C1 segment of cervical spinal cord (tissue), 14 donors: Measurements from ENCODE around the gene P2RY8.

Experiments used
- DNase-seq, 14 donors: peaks; one replicate each; lab custom pipeline; 2025; lab: John Stamatoyannopoulos, UW

Gene P2RY8

DNA sequence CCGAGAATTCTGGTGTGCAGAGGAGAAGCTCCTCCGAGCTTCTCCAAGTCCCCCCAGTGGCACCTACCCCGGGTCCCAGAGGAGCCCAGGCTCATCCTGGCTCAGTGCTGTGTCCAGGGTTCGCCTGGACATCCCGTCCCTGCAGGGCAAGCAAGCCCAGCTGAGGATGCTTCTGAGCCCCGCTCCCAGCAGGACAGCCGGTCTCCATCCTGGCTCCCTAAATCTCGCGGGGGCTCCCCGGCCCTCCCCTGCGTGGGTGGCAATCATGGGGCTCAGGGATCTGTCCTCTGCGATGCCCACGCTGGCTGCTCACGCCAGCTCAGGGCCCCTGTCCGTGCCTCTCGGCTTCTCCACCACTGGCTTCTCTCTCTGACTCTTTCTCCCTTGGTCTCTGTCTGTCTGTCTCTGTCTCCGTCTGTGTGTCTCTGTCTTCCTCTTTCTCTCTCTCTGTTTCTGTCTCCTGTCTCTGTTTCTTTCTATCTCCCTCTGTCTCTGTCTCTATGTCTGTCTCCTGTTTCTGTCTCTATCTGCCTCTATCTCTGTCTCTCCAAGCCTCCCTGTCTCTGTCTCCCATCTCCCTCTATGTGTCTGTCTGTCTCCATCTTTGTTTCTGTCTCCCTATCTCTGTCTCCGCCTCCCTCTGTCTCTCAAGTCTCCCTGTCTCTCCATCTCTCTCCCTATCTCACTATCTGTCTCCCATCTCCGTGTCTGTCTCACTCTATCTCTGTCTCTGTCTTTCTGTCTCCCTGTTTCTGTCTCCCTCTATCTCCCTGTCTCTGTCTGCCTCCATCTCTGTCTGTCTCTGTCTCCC is 117.2 kb downstream of the P2RY8 start:
- DNase-seq = no peak

DNA sequence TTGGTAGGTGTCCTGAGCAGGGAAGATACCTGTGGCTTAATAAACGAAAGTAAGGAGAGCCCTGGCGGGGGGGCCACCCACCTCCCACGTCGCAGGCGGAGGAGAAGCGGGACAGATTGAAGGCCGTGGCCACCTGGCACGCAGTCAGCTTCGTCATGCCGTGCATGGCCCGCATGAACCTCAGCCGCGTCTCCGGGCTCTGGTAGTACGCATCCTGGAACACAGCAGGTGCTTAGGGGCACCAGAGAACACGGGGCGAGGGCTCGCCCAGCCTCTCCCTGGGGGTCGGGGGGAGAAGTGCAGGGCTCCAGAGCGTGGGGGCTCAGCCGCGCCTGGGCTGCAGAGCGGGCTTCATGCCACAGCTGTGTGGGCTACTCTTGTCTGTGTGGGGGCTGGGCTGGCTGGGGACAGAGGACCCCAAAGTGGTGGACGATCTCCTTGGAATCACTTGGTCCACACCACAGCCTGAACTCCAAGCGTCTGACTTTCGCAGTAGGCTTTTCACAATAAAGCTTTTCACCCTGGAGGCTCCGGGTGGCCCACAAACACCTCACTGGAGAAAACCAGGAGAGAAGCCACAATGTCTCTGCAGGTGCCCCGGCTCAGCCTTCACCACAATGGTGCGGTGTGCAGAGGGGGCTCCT is 118.0 kb downstream of the P2RY8 start:
- DNase-seq = no peak

DNA sequence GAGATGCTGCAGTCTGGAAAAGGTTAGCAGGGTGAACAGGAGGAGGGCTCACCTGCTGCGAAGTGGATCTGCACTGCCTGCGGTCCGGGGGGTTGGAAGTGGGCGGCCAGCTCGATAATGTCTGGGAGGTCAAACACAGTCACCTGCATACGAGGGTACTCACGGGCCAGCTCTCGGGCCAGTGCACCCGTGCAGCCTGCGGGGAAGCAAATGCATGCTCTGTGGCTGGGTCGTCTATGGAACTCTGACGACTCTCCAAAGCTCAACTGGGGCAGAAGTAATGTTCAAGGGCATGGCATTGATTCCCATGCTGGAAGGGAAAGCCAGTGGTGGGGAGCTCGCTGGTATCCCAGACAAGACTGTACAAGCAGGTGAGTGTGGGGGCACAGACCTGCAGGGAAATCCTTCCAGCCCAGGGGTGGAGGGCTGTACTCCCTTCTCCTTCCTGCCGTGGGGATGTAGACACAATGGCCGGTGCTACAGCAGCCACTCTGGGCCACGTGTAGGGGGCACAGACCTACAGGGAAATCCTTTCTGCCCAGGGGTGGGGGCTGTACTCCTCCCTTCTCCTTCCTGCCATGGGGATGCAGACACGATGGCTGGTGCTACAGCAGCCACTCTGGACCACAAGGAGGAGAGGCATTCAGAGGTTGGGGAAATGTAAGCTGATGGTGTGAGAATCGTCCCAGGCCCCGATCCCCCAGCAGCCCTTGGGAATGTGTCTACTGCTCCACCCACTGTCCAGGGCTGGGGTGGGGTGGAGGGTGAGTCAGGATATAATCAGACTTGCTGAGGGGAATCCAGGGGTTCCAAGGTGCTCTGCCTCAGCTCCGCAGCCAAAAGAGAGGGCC is 118.8 kb downstream of the P2RY8 start:
- no peak for DNase-seq

DNA sequence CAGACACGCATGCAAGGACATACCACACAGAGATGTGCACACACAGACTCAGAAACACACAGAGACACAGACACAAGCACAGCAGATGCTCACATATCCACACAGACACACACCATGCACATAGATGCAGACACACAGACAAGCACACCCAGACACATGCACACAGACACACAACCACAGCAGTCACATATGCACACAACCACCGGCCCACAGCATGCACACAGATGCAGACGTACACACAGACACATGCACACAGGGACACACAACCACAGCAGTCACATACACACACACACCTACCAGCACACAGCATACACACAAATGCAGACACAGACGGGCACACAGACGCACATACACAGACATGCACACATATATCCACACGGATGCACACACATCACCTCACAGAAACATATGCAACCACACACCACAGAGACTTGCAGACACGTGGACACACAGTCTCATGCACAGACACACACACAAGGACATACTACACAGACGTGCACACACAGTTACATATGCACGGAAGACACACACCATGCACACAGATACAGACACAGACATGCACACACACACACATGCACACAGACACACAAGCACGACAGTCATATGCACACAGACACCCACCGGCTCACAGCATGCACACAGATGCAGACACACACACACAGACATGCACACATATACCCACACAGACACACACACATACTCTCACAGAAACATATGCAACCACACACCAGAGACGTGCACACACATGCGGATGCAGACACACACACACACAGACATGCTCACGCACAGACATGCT is 119.8 kb downstream of the P2RY8 start:
- DNase-seq = no peak

DNA sequence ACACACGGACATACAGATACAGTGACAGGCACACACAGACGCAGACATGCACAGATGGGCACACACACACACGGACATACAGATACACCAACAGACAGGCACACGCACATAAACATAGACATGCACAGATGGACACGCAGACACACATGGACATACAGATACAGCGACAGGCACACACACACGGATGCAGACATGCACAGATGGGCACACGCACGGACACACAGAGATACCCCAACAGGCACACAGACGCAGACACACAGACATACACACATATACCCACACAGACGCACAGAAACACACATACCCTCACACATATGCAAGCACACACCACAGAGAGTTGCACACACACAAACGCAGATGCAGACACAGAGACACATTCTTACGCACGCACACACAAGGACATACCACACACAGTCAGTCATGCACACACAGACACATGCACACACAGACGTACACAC is 120.6 kb downstream of the P2RY8 start:
- DNase-seq = no peak
